ENCODE results near the gene PPP6R3. TPM values are rescaled to one million over a fixed set of nuclear protein-coding genes. Genes with fewer than 3 reads are reported as not detected.
A peak's percentile ranks its signal among the peaks of the same experiment; 100 is the strongest.

The PPP6R3 gene
- total and polyA plus RNA-seq, 11 donors, result 23.2 to 93.8 (median 81.2) TPM

GRCh38 chr11:68488623-68489022 is 28.1 kb downstream of the PPP6R3 start:
- peaks cover 0 to 42% (median 28%) of the 10 kb centered on the region in 12 donors for H3K4me1 ChIP-seq
- DNase-seq (no peak), ATAC-seq (peak in 1 of 4 donors; percentile 36)
- intact Hi-C loops (cut with DNase I), result no loop called here
- WGBS, 4 donors, result 89 to 96% (median 96%) methylated on average over 1 of the region's 1 CpG
- H3K27ac ChIP-seq, result no peak overlapping the region
- H3K9me3 ChIP-seq, result peaks cover 0 to 23% (median 0%) of the 10 kb centered on the region in 12 donors
- H3K4me3 ChIP-seq, result no peak overlapping the region
- no peaks in the 10 kb centered on the region for H3K27me3 ChIP-seq
- TF ChIP-seq CTCF (IDR thresholded peaks at IDR 0.05), result no peak
- no peaks in the 10 kb centered on the region for H3K36me3 ChIP-seq

- 67 to 72% (median 71%) methylated on average over 3 of the region's 3 CpGs for WGBS, 4 donors
- ATAC-seq (no peak), DNase-seq (no peak)
- H3K4me3 ChIP-seq, result no peak overlapping the region
- intact Hi-C loops (cut with DNase I), result no loop called here
- peaks cover 7 to 64% (median 48%) of the 10 kb centered on the region in 12 donors for H3K4me1 ChIP-seq
- TF ChIP-seq CTCF (IDR thresholded peaks at IDR 0.05) (no peak), POLR2A (IDR thresholded peaks at IDR 0.05) (no peak)
- no peaks in the 10 kb centered on the region for H3K36me3 ChIP-seq
- no peaks in the 10 kb centered on the region for H3K9me3 ChIP-seq
- no peaks in the 10 kb centered on the region for H3K27me3 ChIP-seq
- H3K27ac ChIP-seq, result no peak overlapping the region
These were observed 34.7 kb downstream of the PPP6R3 start for GRCh38 chr11:68495220-68495729.

GRCh38 chr11:68495872-68496271 is 35.3 kb downstream of the PPP6R3 start:
- 88 to 93% (median 91%) methylated on average over 3 of the region's 3 CpGs for WGBS, 4 donors
- intact Hi-C loops (cut with DNase I), result no loop called here
- Histone ChIP-seq H3K9me3 (no peaks in the 10 kb centered on the region), H3K27ac (no peak overlapping the region), H3K4me1 (peaks cover 7 to 64% (median 48%) of the 10 kb centered on the region in 12 donors), H3K36me3 (no peaks in the 10 kb centered on the region), H3K4me3 (no peak overlapping the region), H3K27me3 (no peaks in the 10 kb centered on the region)
- ATAC-seq (no peak), DNase-seq (no peak)
- TF ChIP-seq POLR2A (IDR thresholded peaks at IDR 0.05), result no peak
- TF ChIP-seq CTCF (IDR thresholded peaks at IDR 0.05), result no peak

- TF ChIP-seq POLR2A (IDR thresholded peaks at IDR 0.05) (no peak), CTCF (IDR thresholded peaks at IDR 0.05) (no peak)
- Histone ChIP-seq H3K4me3 (no peak overlapping the region), H3K4me1 (peaks cover 7 to 80% (median 59%) of the 10 kb centered on the region in 12 donors), H3K36me3 (no peaks in the 10 kb centered on the region), H3K27me3 (no peaks in the 10 kb centered on the region), H3K27ac (peak overlapping the region in 1 of 12 donors; percentile 8), H3K9me3 (no peaks in the 10 kb centered on the region)
- intact Hi-C loops (cut with DNase I), result no loop called here
- 53 to 67% (median 55%) methylated on average over 2 of the region's 2 CpGs for WGBS, 4 donors
- no peak for ATAC-seq
- DNase-seq, result no peak
These were observed 37.2 kb downstream of the PPP6R3 start for GRCh38 chr11:68497761-68498160.

Measured in heart left ventricle (tissue), 16 donors.